Suprapubic skin (tissue), 4 donors: Measurements from ENCODE around the gene CRB2. TPM values are rescaled to one million over a fixed set of nuclear protein-coding genes. Genes with fewer than 3 reads are reported as not detected.
"Not testable (repeated sequence)": the region's sequence is repeated elsewhere in the genome, so short reads cannot be mapped to it uniquely, and the experiment has no call there.

ENCODE experiments used
- DNase-seq, 2 donors: peaks; one replicate each; pipeline ENCODE4 v3.0.0-alpha.2; 2019; ENCODE audit warnings: low spot score in 2 of 2
- H3K27ac ChIP-seq: fragments of 200-600 bp; sonication (generic); one replicate; pipeline ENCODE4 v1.5.1; 2019
- H3K27me3 ChIP-seq: fragments of 200-600 bp; sonication (generic); one replicate; pipeline ENCODE4 v1.5.1; 2019
- H3K36me3 ChIP-seq: fragments of 200-600 bp; sonication (generic); one replicate; pipeline ENCODE4 v1.5.1; 2019
- H3K4me1 ChIP-seq: fragments of 200-600 bp; sonication (generic); one replicate; pipeline ENCODE4 v1.5.1; 2019
- H3K4me3 ChIP-seq: fragments of 200-600 bp; sonication (generic); one replicate; pipeline ENCODE4 v1.5.1; 2019; ENCODE audit warnings: mild to moderate bottlenecking
- H3K9me3 ChIP-seq: fragments of 200-600 bp; sonication (generic); one replicate; pipeline ENCODE4 v1.5.1; 2019
- EP300 ChIP-seq: sonication (generic); formaldehyde crosslinking; IDR thresholded peaks from one replicate; pipeline ENCODE4 v1.6.1; 2017; ENCODE audit warnings: antibody characterized with exemption
- POLR2A ChIP-seq, 2 donors: fragments of 450-650 bp; IDR thresholded peaks; one replicate each; pipeline ENCODE4 v1.6.1; 2017; ENCODE audit warnings: antibody characterized with exemption in 2 of 2, mild to moderate bottlenecking in 2 of 2, moderate library complexity in 2 of 2
- POLR2AphosphoS5 ChIP-seq, 3 donors: sonication (generic); formaldehyde crosslinking; IDR thresholded peaks; one replicate each; pipeline ENCODE4 v1.6.1; 2017; ENCODE audit warnings: antibody characterized with exemption in 3 of 3
- WGBS: methylation state at CpG from one replicate; pipeline ENCODE4 v1.1.5; 2018; 5-methylcytosine and 5-hydroxymethylcytosine counted together
- total RNA-seq, 4 donors: library from RNA; depleted of rRNA; stranded (reverse); fragments of >200 nt; gene quantifications; one replicate each; pipeline ENCODE4 v1.1.0, GENCODE V29; 2016
- TF ChIP-seq, protein P1 (sequence below), 2 donors: fragments of 200-600 bp in 1 of 2; fragments of 450-650 bp in 1 of 2; sonication (generic) in 1 of 2; IDR thresholded peaks; one replicate each; pipeline ENCODE4 v1.5.1; 2016 to 2019; ENCODE audit warnings: antibody characterized with exemption in 2 of 2, mild to moderate bottlenecking in 1 of 2, moderate library complexity in 1 of 2

CRB2 gene
- total RNA-seq, 4 donors from 2014 or later = not detected

DNA sequence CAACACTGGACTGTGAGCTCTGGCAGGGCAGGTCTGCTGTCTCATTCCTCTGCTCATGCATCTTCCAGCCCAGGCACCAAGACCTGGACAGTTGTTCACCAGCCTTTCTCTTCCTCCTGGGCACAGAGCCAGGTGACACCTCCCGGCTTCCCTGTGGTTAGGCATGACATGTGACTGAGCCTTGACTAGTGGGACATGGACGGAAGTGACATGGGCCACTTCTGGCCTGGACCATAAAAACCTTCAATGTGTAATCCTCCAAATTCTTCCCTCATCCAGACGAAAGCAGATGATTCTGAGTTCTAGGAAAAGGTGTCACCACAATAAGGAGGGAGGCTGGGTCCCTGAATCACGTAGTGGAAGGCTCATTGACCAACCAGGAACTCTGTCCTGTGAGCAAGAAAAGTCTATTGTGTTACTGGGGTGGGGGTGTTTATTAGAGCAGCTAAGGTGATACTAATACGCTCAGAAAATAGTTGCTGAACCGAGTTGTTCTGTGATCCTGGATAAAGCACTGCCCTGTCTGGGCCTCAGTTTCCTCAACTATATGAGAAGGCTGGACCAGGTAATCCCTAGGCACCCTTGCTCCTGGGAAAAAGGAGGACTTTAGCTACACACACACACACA is 26.6 kb upstream of the CRB2 start:
- no peak for DNase-seq
- Histone ChIP-seq H3K9me3 (no peaks in the 10 kb centered on the region), H3K27me3 (no peaks in the 10 kb centered on the region), H3K4me1 (peaks cover 25% of the 10 kb centered on the region), H3K4me3 (no peak overlapping the region), H3K27ac (no peak overlapping the region), H3K36me3 (no peaks in the 10 kb centered on the region)
- 81% methylated on average over 6 of the region's 6 CpGs for WGBS
- TF ChIP-seq EP300 = no peak
- no peak for TF ChIP-seq POLR2A (IDR thresholded peaks at IDR 0.05)
- TF ChIP-seq POLR2AphosphoS5 (IDR thresholded peaks at IDR 0.05) = no peak
- TF ChIP-seq, protein P1, sequence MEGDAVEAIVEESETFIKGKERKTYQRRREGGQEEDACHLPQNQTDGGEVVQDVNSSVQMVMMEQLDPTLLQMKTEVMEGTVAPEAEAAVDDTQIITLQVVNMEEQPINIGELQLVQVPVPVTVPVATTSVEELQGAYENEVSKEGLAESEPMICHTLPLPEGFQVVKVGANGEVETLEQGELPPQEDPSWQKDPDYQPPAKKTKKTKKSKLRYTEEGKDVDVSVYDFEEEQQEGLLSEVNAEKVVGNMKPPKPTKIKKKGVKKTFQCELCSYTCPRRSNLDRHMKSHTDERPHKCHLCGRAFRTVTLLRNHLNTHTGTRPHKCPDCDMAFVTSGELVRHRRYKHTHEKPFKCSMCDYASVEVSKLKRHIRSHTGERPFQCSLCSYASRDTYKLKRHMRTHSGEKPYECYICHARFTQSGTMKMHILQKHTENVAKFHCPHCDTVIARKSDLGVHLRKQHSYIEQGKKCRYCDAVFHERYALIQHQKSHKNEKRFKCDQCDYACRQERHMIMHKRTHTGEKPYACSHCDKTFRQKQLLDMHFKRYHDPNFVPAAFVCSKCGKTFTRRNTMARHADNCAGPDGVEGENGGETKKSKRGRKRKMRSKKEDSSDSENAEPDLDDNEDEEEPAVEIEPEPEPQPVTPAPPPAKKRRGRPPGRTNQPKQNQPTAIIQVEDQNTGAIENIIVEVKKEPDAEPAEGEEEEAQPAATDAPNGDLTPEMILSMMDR (IDR thresholded peaks at IDR 0.05) = no peak

DNA sequence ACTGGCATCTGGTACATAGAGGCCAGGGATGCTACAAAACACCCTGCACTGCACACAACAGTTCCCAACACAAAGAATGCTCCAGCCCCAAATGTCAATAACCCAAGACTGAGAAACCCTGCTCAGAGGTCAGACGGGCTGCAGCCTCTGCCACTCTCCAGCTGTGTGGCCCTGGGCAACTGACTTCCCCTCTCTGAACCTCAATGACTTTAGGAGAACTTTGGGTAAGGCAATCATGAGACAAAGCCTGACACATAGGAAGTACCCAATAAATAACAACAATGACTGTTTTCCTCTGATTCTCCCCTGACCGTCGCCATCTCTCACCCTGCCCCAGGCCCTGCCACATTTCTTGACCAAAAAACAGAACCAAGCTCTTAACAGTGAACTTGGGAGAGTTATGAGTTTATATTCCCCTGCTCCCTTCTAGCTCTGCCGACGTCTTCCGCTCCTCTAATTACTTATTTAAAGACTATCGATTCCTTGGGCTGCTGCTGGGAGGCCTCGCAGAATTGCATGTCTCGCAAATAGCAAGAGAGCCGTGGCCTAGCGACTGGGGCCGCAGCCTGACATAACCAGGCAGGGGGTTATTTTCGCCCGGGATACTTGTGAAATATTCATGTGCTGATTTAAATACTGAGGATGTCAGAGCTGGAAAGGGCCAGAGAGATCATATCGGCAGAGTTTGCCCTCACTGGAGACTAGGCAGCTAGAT is 24.5 kb upstream of the CRB2 start:
- no peak for DNase-seq
- H3K4me3 ChIP-seq = no peak overlapping the region
- H3K4me1 ChIP-seq = peaks cover 39% of the 10 kb centered on the region
- 95% methylated on average over 15 of the region's 15 CpGs for WGBS
- no peaks in the 10 kb centered on the region for H3K27me3 ChIP-seq
- H3K27ac ChIP-seq = no peak overlapping the region
- H3K9me3 ChIP-seq = no peaks in the 10 kb centered on the region
- no peaks in the 10 kb centered on the region for H3K36me3 ChIP-seq
- TF ChIP-seq POLR2A (IDR thresholded peaks at IDR 0.05) (no peak), POLR2AphosphoS5 (IDR thresholded peaks at IDR 0.05) (no peak), EP300 (no peak)
- TF ChIP-seq, protein P1 (IDR thresholded peaks at IDR 0.05) = no peak

DNA sequence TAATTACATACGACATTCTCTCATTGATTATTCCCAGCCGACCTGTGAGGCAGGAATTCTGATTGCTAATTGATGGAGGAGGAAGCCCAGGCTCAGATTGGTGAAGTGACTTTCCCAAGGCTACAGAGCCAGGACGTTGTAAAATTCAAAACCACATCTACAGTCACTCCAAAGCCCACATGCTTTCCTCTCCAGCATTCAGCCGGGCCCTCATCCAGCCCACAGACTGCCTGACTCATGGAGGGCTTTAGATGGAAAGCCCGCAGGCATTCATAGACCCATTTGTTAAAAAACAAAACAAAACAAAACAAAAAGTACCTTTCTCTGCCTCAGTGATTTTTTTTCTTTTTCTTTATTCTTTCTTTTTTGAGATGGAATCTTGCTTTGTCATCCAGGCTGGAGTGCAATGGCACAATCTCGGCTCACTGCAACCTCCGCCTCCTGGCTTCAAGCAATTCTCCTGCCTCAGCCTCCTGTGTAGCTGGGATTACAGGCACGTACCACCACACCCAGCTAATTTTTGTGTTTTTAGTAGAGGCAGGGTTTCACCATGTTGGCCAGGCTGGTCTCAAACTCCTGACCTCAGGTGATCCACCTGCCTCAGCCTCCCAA is 22.8 kb upstream of the CRB2 start:
- DNase-seq, H3K27me3 ChIP-seq, H3K36me3 ChIP-seq, H3K9me3 ChIP-seq, H3K27ac ChIP-seq, H3K4me3 ChIP-seq: not testable (repeated sequence)
- WGBS = 52% methylated on average over 8 of the region's 8 CpGs
- H3K4me1 ChIP-seq = peaks cover 25% of the 10 kb centered on the region

- Histone ChIP-seq H3K4me1 (peaks cover 22% of the 10 kb centered on the region), H3K9me3 (no peaks in the 10 kb centered on the region), H3K27me3 (no peaks in the 10 kb centered on the region), H3K4me3 (no peak overlapping the region), H3K36me3 (no peaks in the 10 kb centered on the region), H3K27ac (no peak overlapping the region)
- no peak for DNase-seq
- TF ChIP-seq, protein P1 (IDR thresholded peaks at IDR 0.05) = no peak
- TF ChIP-seq POLR2A (IDR thresholded peaks at IDR 0.05) = no peak
- no peak for TF ChIP-seq POLR2AphosphoS5 (IDR thresholded peaks at IDR 0.05)
- no peak for TF ChIP-seq EP300
- 88% methylated on average over 3 of the region's 3 CpGs for WGBS
Observed at GRCh38 chr9:123334639-123335038, 21.4 kb upstream of the CRB2 start.

- H3K4me3 ChIP-seq = no peak overlapping the region
- H3K9me3 ChIP-seq = no peaks in the 10 kb centered on the region
- no peak for DNase-seq
- WGBS = 27% methylated on average over 9 of the region's 9 CpGs
- H3K27ac ChIP-seq = no peak overlapping the region
- peaks cover 22% of the 10 kb centered on the region for H3K4me1 ChIP-seq
- H3K27me3 ChIP-seq = no peaks in the 10 kb centered on the region
- TF ChIP-seq POLR2AphosphoS5 (IDR thresholded peaks at IDR 0.05) = no peak
- no peak for TF ChIP-seq EP300
- TF ChIP-seq, protein P1 (IDR thresholded peaks at IDR 0.05) = no peak
- TF ChIP-seq POLR2A (IDR thresholded peaks at IDR 0.05) = no peak
- no peaks in the 10 kb centered on the region for H3K36me3 ChIP-seq
Observed at GRCh38 chr9:123335193-123335985, 20.6 kb upstream of the CRB2 start.
